CD4-positive, alpha-beta memory T cell (primary cell): ENCODE measurements around the gene DAPK2. TPM values are rescaled to one million over a fixed set of nuclear protein-coding genes. Genes with fewer than 3 reads are reported as not detected.

ENCODE experiments used
- CTCF ChIA-PET: fragments of 350-600 bp; sonication (Branson Sonifier 250); formaldehyde crosslinking; loops from one replicate; lab custom pipeline; 2021; ENCODE audit warnings: inconsistent platforms; ENCODE audit not compliant: partially characterized antibody; lab: Charles Lee
- POLR2A ChIA-PET: fragments of 350-600 bp; sonication (Branson Sonifier 250); formaldehyde crosslinking; loops from one replicate; lab custom pipeline; 2021; ENCODE audit not compliant: partially characterized antibody; lab: Charles Lee
- DNase-seq, 5 donors: peaks; one replicate each; pipeline versions ENCODE4 v3.0.0 to v3.0.0-alpha.2; 2020 to 2022; ENCODE audit warnings: mixed read lengths in 1 of 5
- H3K27ac ChIP-seq: one replicate; pipeline ENCODE4 v1.7.0; 2013; ENCODE audit warnings: low read depth, low read length
- H3K27me3 ChIP-seq: 2 replicates; pipeline ENCODE4 v1.7.0; 2013; ENCODE audit warnings: mild to moderate bottlenecking, low read length, moderate library complexity; ENCODE audit not compliant: insufficient read depth
- H3K36me3 ChIP-seq: 2 replicates; pipeline ENCODE4 v1.7.0; 2013; ENCODE audit warnings: mild to moderate bottlenecking, low read length, moderate library complexity; ENCODE audit not compliant: insufficient read depth
- H3K4me1 ChIP-seq: 2 replicates; pipeline ENCODE4 v1.7.0; 2013; ENCODE audit warnings: mild to moderate bottlenecking, low read length, moderate library complexity; ENCODE audit not compliant: insufficient read depth
- H3K4me3 ChIP-seq, 2 donors: one replicate each; pipeline ENCODE4 v1.7.0; 2013; ENCODE audit warnings: low read length in 2 of 2, mild to moderate bottlenecking in 1 of 2
- H3K9me3 ChIP-seq, 2 donors: one replicate each; pipeline ENCODE4 v1.7.0; 2013; ENCODE audit warnings: low read length in 2 of 2, control low read depth in 1 of 2; ENCODE audit not compliant: control insufficient read depth in 1 of 2
- H3K27ac Mint-ChIP-seq, 7 donors: one replicate each; pipeline ENCODE4 v1.8.0; 2020 to 2021; ENCODE audit warnings: mixed read lengths in 7 of 7, mild to moderate bottlenecking in 6 of 7, inconsistent platforms in 3 of 7, moderate library complexity in 3 of 7
- H3K27me3 Mint-ChIP-seq, 2 donors: one replicate each; pipeline ENCODE4 v1.8.0; 2020 to 2021; ENCODE audit warnings: mixed read lengths in 2 of 2
- H3K36me3 Mint-ChIP-seq, 2 donors: one replicate each; pipeline ENCODE4 v1.8.0; 2020 to 2021; ENCODE audit warnings: mixed read lengths in 2 of 2, inconsistent platforms in 1 of 2, mild to moderate bottlenecking in 1 of 2
- H3K4me1 Mint-ChIP-seq, 4 donors: one replicate each; pipeline ENCODE4 v1.8.0; 2020 to 2021; ENCODE audit warnings: mixed read lengths in 4 of 4, mild to moderate bottlenecking in 1 of 4
- H3K4me3 Mint-ChIP-seq, 8 donors: one replicate each; pipeline ENCODE4 v1.8.0; 2020 to 2021; ENCODE audit warnings: mixed read lengths in 8 of 8, mild to moderate bottlenecking in 7 of 8, moderate library complexity in 6 of 8, inconsistent platforms in 3 of 8
- H3K9me3 Mint-ChIP-seq, 8 donors: one replicate each; pipeline ENCODE4 v1.8.0; 2020 to 2021; ENCODE audit warnings: mixed read lengths in 8 of 8, mild to moderate bottlenecking in 5 of 8, inconsistent platforms in 3 of 8, moderate library complexity in 1 of 8
- intact Hi-C: fragments of 100-400 bp; cut with micrococcal nuclease; formaldehyde crosslinking; loops from one replicate; pipeline ENCODE4 v1.15.1; 2023
- polyA plus RNA-seq, 2 donors: library from polyadenylated mRNA; unstranded; fragments of 300-500 nt; fragmentation: Illumina TruSeq; gene quantifications; one replicate each; pipeline ENCODE4 v1.2.3, GENCODE V29; 2021
- total RNA-seq, 2 experiments: library from RNA; stranded (reverse); gene quantifications; one replicate each; pipeline ENCODE4 v1.2.3, GENCODE V29; 2021

DAPK2 gene
- total and polyA plus RNA-seq, 4 experiments from 2014 or later = 0.93 to 2.9 (median 2.3) TPM; not detected in 1

- intact Hi-C loops = no loop called here
- Mint-ChIP-seq H3K27me3 (no peaks in the 10 kb centered on the region), H3K4me1 (peaks cover 3 to 9% (median 6%) of the 10 kb centered on the region in 4 donors), H3K27ac (peak overlapping the region in 1 of 7 donors; percentile 64), H3K36me3 (no peaks in the 10 kb centered on the region), H3K9me3 (no peaks in the 10 kb centered on the region), H3K4me3 (no peak overlapping the region)
- POLR2A ChIA-PET = no interaction called here
- no peaks in the 10 kb centered on the region for H3K27me3 ChIP-seq
- H3K27ac ChIP-seq = no peak overlapping the region
- CTCF ChIA-PET = interaction anchor here (3.1 kb wide), 1 partner anchor 61 kb away, joined by 13 read pairs; no protein-coding TSS in a partner anchor
- DNase-seq = no peak
- H3K4me3 ChIP-seq = no peak overlapping the region
- H3K9me3 ChIP-seq = no peaks in the 10 kb centered on the region
- H3K4me1 ChIP-seq = peaks cover 8% of the 10 kb centered on the region
- H3K36me3 ChIP-seq = no peaks in the 10 kb centered on the region
Measured at GRCh38 chr15:63948971-63949370, 97.3 kb downstream of the DAPK2 start.

DNA sequence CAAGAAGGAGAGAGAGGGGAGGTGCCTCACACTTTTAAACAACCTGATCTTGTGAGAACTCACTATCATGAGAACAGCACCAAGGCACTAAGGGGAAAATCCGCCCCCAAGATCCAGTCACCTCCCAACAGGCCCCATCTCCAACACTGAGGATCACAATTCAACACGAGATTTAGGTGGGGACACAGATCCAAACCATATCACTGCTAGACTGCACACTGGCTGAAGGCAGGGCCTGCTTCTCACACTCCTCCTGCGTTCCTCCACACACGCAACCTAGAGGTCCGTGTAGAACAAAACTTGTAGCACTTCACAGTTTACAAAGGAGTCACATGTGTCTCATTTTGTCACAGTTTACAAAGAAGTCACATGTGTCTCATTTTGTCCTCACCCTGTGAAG is 97.8 kb downstream of the DAPK2 start:
- Histone ChIP-seq H3K36me3 (no peaks in the 10 kb centered on the region), H3K4me3 (no peak overlapping the region), H3K4me1 (peaks cover 8% of the 10 kb centered on the region), H3K27ac (no peak overlapping the region), H3K27me3 (no peaks in the 10 kb centered on the region), H3K9me3 (no peaks in the 10 kb centered on the region)
- Mint-ChIP-seq H3K36me3 (no peaks in the 10 kb centered on the region), H3K4me1 (peaks cover 3 to 9% (median 6%) of the 10 kb centered on the region in 4 donors), H3K27ac (peak overlapping the region in 1 of 7 donors; percentile 27), H3K4me3 (no peak overlapping the region), H3K27me3 (no peaks in the 10 kb centered on the region), H3K9me3 (no peaks in the 10 kb centered on the region)
- ChIA-PET POLR2A (no interaction called here), CTCF (interaction anchor here (3.1 to 10.4 kb wide), 2 partner anchors 60 to 62 kb away, joined by 13 to 154 read pairs; no protein-coding TSS in a partner anchor)
- no peak for DNase-seq
- intact Hi-C loops = no loop called here

DNA sequence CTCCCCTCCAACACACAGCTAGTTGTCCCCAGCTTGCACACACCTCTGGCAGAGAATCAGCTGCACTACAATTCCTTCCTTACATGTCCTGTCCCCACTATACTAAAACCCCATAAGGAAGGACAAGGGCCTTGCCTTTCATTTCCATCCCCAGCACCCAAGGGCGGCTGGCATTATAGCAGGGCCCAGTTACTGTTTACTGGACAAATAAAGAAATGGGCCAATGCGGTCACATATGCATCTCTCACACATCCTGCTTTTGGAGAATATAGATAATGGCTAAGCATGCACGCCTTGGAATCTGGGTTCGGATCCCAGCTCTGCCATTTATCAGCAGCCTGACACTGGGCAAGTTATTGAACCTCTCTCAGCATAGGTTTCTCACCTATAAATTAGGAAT is 99.1 kb downstream of the DAPK2 start:
- DNase-seq = no peak

GRCh38 chr15:63946524-63947065 is 99.7 kb downstream of the DAPK2 start:
- Histone ChIP-seq H3K27ac (no peak overlapping the region), H3K4me3 (no peak overlapping the region), H3K27me3 (no peaks in the 10 kb centered on the region), H3K36me3 (no peaks in the 10 kb centered on the region), H3K9me3 (no peaks in the 10 kb centered on the region), H3K4me1 (peaks cover 8% of the 10 kb centered on the region)
- CTCF ChIA-PET = interaction anchor here (0.8 to 10.4 kb wide), 18 partner anchors 8 to 337 kb away, joined by 3 to 154 read pairs (median 6); partner anchors contain the start of gene DAPK2
- POLR2A ChIA-PET = interaction anchor here (3.6 kb wide), 1 partner anchor 64 kb away, joined by 28 read pairs; no protein-coding TSS in a partner anchor
- intact Hi-C loops = no loop called here
- Mint-ChIP-seq H3K9me3 (no peaks in the 10 kb centered on the region), H3K27me3 (no peaks in the 10 kb centered on the region), H3K4me1 (peaks cover 4 to 14% (median 6%) of the 10 kb centered on the region in 4 donors), H3K27ac (no peak overlapping the region), H3K4me3 (no peak overlapping the region), H3K36me3 (no peaks in the 10 kb centered on the region)
- no peak for DNase-seq

More for the DNA sequence above, 99.1 kb downstream of the DAPK2 start:
- Mint-ChIP-seq H3K4me1 (peaks cover 5 to 14% (median 6%) of the 10 kb centered on the region in 4 donors), H3K9me3 (no peaks in the 10 kb centered on the region), H3K27me3 (no peaks in the 10 kb centered on the region), H3K27ac (peak overlapping the region in 1 of 7 donors; percentile 77), H3K36me3 (no peaks in the 10 kb centered on the region), H3K4me3 (no peak overlapping the region)
- intact Hi-C loops = no loop called here
- Histone ChIP-seq H3K4me3 (no peak overlapping the region), H3K9me3 (no peaks in the 10 kb centered on the region), H3K4me1 (peaks cover 8% of the 10 kb centered on the region), H3K27ac (no peak overlapping the region), H3K27me3 (no peaks in the 10 kb centered on the region), H3K36me3 (no peaks in the 10 kb centered on the region)
- ChIA-PET CTCF (interaction anchor here (0.8 to 10.4 kb wide), 10 partner anchors 8 to 101 kb away, joined by 3 to 154 read pairs (median 8); partner anchors contain the start of gene DAPK2), POLR2A (interaction anchor here (3.6 kb wide), 1 partner anchor 63 kb away, joined by 28 read pairs; no protein-coding TSS in a partner anchor)

- no peaks in the 10 kb centered on the region for H3K27me3 Mint-ChIP-seq
- no peaks in the 10 kb centered on the region for H3K36me3 Mint-ChIP-seq
- H3K4me1 Mint-ChIP-seq = peaks cover 4 to 19% (median 10%) of the 10 kb centered on the region in 4 donors
Measured at GRCh38 chr15:63945838-63946298, 100.4 kb downstream of the DAPK2 start.

GRCh38 chr15:63945007-63945788 is 101.1 kb downstream of the DAPK2 start:
- H3K27ac ChIP-seq = no peak overlapping the region
- no peaks in the 10 kb centered on the region for H3K27me3 ChIP-seq
- peaks cover 9% of the 10 kb centered on the region for H3K4me1 ChIP-seq
- Mint-ChIP-seq H3K27me3 (no peaks in the 10 kb centered on the region), H3K4me3 (peak overlapping the region in 3 of 8 donors; percentile 4 to 57 (median 14)), H3K4me1 (peaks cover 6 to 20% (median 10%) of the 10 kb centered on the region in 4 donors), H3K9me3 (no peaks in the 10 kb centered on the region), H3K27ac (peak overlapping the region in 5 of 7 donors; percentile 30 to 85 (median 61)), H3K36me3 (no peaks in the 10 kb centered on the region)
- no peak overlapping the region for H3K4me3 ChIP-seq
- ChIA-PET POLR2A (interaction anchor here (0.6 to 3.6 kb wide), 11 partner anchors 26 to 193 kb away, joined by 3 to 28 read pairs (median 3); partner anchors contain the start of gene DAPK2), CTCF (interaction anchor here (0.7 to 10.4 kb wide), 47 partner anchors 9 to 335 kb away, joined by 3 to 154 read pairs (median 5); partner anchors contain the start of genes DAPK2 and HERC1)
- no peaks in the 10 kb centered on the region for H3K9me3 ChIP-seq
- intact Hi-C loops = loop anchor here (1.0 kb wide), 2 partner anchors 65 to 101 kb away; partner anchors contain the start of gene DAPK2
- H3K36me3 ChIP-seq = no peaks in the 10 kb centered on the region
- peak; percentile 50 to 66 (median 56) for DNase-seq

More at GRCh38 chr15:63945838-63946298, 100.4 kb downstream of the DAPK2 start:
- DNase-seq = no peak
- H3K27me3 ChIP-seq = no peaks in the 10 kb centered on the region
- H3K27ac Mint-ChIP-seq = no peak overlapping the region
- H3K9me3 ChIP-seq = no peaks in the 10 kb centered on the region
- no peak overlapping the region for H3K4me3 Mint-ChIP-seq
- H3K4me1 ChIP-seq = peaks cover 8% of the 10 kb centered on the region
- no peak overlapping the region for H3K4me3 ChIP-seq
- ChIA-PET CTCF (interaction anchor here (0.7 to 10.4 kb wide), 45 partner anchors 8 to 336 kb away, joined by 3 to 154 read pairs (median 5); partner anchors contain the start of genes DAPK2 and HERC1), POLR2A (interaction anchor here (0.7 to 3.6 kb wide), 10 partner anchors 25 to 194 kb away, joined by 3 to 28 read pairs (median 4); partner anchors contain the start of gene DAPK2)
- no peaks in the 10 kb centered on the region for H3K36me3 ChIP-seq
- intact Hi-C loops = loop anchor here (1.0 kb wide), 2 partner anchors 64 to 100 kb away; partner anchors contain the start of gene DAPK2
- no peak overlapping the region for H3K27ac ChIP-seq
- H3K9me3 Mint-ChIP-seq = no peaks in the 10 kb centered on the region
